Fibroblast of villous mesenchyme (primary cell): ENCODE data around the gene AKAP13. TPM values are rescaled to one million over a fixed set of nuclear protein-coding genes. Genes with fewer than 3 reads are reported as not detected.

Source experiments
- DNase-seq: peaks from one replicate; pipeline ENCODE4 v3.0.0-alpha.2; 2010; ENCODE audit warnings: low read depth
- H3K4me3 ChIP-seq: 2 replicates; pipeline ENCODE4 v1.5.1; 2011; ENCODE audit warnings: low read depth, mild to moderate bottlenecking, low read length
- total RNA-seq: library from RNA; depleted of rRNA; stranded (reverse); fragments of >200 nt; gene quantifications from 2 replicates; pipeline ENCODE4 v1.2.3, GENCODE V29; 2012
- TF ChIP-seq, protein P1 (sequence below): IDR thresholded peaks from 2 replicates; pipeline ENCODE4 v1.5.1; 2012; ENCODE audit warnings: low read depth, mild to moderate bottlenecking, low read length; ENCODE audit not compliant: insufficient read depth

AKAP13 gene
- total RNA-seq, 1 donor = 164 TPM

DNA sequence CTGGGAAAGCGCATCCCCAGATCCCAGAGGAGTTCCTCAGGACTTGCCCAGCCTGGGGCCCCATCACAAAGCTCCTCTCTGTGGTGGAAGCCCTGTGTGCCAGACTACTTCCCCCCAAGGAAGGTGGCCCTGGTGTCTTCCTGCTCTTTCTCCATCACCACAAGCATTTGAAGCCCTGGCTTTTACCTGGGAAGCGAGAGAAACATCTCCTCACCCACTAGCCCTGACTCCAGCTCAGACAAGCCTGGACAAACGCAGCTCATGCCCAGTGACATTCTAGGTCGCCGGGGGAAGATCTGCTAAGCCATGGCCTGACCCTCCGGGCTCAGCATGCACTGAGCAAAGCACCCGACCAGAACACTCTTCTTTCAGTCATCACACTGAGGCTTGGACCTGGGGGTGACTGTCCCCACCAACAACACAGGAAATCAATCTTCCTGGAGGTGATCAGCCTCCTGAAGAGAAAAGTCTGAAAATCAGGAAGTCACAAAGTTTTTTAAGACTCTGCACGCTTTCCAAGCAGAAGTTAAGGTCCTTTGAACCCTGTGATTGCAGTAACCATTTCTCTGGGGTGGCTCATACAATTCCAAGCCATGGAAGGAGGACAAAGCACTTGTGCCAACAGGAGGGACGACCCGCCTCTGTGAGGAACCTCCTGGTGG is 373.5 kb downstream of the AKAP13 start:
- DNase-seq = no peak
- TF ChIP-seq, protein P1, sequence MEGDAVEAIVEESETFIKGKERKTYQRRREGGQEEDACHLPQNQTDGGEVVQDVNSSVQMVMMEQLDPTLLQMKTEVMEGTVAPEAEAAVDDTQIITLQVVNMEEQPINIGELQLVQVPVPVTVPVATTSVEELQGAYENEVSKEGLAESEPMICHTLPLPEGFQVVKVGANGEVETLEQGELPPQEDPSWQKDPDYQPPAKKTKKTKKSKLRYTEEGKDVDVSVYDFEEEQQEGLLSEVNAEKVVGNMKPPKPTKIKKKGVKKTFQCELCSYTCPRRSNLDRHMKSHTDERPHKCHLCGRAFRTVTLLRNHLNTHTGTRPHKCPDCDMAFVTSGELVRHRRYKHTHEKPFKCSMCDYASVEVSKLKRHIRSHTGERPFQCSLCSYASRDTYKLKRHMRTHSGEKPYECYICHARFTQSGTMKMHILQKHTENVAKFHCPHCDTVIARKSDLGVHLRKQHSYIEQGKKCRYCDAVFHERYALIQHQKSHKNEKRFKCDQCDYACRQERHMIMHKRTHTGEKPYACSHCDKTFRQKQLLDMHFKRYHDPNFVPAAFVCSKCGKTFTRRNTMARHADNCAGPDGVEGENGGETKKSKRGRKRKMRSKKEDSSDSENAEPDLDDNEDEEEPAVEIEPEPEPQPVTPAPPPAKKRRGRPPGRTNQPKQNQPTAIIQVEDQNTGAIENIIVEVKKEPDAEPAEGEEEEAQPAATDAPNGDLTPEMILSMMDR = no peak
- no peak overlapping the region for H3K4me3 ChIP-seq

DNA sequence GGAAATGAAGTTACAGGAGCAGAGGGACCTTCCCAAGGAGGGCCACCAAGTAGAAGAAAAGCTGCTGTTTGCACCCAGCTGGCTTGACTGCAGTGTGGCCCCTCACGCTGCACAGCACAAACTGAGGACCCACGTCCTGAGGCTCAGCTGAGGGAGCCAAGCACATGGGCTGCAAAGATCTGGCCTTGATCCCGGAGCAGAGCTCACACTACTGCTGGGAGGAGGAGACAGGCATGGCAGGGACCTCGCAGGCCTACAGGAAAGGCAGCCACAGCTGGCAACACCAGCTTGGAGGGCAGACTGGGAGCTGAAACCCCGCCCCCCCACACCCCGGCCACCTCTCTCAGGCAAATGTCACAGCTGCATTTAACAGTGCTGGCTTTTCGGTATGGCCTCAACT is 374.6 kb downstream of the AKAP13 start:
- H3K4me3 ChIP-seq = no peak overlapping the region
- DNase-seq = no peak
- TF ChIP-seq, protein P1 = no peak

DNA sequence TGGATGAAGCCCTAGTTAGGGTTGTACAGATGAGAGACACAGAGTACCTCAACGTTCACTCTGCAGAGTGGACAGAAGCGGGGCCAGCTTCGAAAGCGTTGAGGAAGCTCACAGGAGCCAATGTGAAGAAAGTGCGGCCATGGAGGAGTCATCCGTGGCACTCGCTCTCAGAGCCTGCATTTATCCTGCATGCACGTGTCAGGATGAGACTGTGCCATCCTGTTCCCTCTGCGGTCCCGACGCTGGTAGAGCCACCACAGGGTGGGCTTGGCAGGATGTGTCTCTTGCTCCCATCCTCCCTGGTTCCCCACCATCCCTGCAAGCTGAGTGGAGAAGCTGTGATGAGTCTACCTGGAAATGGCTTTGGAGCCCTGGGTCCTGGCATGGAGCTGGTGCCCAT is 375.1 kb downstream of the AKAP13 start:
- no peak overlapping the region for H3K4me3 ChIP-seq
- TF ChIP-seq, protein P1 = no peak
- DNase-seq = no peak

DNA sequence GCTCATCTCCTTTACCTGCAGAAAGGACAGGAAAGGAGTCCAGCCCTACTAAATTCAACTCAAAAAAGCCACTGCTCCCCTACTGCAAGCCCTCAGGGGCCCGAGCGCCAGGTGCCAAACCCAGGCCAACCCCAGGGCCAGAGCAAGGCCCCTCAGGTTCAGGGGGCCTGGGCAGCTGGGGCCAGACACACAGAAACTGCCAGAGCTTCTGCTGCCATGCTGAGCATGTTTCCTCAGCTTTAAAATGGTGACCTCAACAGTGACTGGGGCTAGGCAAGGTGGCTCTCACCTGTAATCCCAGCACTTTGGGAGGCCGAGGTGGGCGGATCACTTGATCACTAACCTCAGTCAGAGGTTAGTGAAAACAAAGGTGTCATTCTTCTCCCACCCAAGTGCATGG is 375.5 kb downstream of the AKAP13 start:
- no peak overlapping the region for H3K4me3 ChIP-seq
- TF ChIP-seq, protein P1 = no peak
- DNase-seq = no peak

DNA sequence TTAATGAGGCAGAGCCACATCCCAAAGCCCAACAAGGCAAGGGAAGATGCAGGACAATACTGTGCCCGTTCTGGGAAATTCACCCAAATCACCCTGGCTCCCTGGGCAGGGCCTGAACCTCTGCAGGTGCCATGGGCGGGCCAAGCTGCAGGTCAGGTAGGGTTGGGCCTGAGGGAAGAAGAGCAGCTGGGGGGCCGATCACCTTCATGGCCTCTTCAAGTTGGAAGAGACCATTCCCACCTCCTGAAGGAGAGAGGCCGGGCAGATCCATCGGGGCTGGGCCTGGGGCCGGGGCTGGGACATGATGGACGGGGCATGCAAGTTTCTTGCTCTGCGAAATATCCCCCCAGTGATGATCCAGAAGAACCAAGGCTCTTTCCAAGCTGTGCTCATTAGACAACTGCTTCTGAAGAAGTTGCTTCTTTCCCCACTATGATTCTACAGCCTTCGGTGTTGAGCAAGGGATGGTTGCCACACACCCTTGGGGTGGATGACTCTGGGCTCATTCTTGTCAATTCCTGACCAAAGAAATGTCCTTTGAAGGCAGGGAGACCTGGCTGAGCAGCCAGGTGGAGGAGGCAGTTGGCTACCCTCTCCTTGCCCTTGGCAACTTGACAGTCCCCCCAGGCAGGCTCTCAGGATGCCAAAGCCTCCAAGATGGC is 376.1 kb downstream of the AKAP13 start:
- TF ChIP-seq, protein P1 = no peak
- no peak for DNase-seq
- H3K4me3 ChIP-seq = no peak overlapping the region

DNA sequence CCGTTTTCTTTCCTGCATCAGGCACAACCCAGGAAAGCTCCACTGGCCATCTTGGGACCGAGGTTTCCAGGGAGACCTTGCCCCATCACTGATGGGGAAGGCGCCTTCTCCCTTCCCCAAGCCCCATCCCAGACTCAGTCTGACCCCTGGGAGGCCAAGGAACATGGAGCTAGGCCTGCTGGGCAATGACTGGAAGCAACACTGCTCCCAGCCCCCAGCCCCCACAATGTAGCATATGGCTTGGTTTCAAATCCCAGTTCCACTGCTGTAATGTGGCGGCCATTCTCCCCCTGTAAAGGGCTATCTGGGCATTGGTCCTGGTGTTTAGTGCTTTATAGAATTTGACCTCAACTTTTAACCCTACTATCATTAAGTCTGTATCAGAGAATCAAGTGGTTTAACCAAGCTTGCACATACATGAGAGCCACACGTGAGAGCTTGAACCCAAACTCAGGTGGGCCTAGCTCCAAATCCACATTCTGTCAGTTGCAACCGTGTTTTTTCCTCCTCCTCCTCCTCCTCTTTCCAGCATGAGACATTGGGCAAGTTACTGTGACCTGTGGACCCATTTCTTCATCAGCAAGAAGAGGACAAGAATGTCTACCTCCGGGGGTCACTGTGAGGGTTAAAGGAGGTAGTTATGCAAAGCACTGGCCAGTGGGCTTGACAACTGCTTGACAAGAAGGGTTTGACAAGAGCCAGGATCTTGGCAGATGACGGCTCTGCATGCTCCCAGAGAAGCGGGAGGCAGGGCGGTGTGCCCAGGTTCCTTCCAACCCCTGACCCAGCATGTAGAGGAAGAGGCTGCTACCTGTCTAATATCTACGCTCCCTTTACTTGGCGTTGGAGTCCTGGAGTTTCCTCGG is 376.9 kb downstream of the AKAP13 start:
- TF ChIP-seq, protein P1 = no peak
- no peak for DNase-seq
- H3K4me3 ChIP-seq = no peak overlapping the region
